GM21367 (cell line): Measurements from ENCODE around the gene DNAH7.
A peak's percentile ranks its signal among the peaks of the same experiment; 100 is the strongest.

Experiments used
- ATAC-seq: cut with Tn5 transposase; IDR thresholded peaks from one replicate; pipeline ENCODE4 v1.9.1; 2021; ENCODE audit not compliant: unreplicated experiment

Gene DNAH7

DNA sequence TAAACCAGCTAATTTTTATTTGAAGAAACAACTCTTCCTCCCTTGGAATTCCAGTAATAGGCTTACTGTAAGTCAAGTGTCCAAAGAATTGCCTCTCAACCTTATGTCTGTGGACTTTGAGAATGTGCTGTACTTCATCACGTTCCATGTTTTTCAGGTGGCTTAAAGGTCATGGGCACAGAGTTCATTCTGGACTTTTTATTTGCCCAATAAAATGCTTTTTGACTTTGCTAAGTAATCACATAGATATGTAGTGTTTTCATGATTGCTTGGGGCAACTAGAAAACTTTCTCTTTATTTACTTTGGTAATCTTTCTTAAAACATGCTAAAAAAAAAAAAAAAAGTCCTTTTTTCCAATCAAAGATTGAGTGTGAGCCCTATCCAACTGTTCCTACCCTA is 10.4 kb upstream of the DNAH7 start:
- no peak for ATAC-seq

DNA sequence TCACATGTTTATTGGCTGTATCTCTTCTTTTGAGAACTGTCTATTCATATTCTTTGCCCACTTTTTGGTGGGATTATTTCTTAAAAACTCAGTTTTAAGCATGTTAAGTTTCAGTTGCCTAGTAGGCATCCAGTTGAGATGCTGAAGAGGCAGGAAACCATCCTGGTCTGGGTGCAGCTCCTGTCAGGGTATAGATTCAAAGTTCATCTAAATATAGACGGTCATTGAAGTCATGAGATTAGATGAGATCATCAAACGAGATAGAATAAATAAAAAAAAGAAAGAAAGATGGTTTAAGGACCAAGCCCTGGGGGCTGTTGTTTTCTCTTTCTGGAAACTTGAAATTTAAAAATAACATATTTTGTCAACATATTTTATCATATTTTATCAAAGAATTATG is 9.2 kb upstream of the DNAH7 start:
- ATAC-seq = no peak

- no peak for ATAC-seq
These were observed 8.3 kb upstream of the DNAH7 start for GRCh38 chr2:196076778-196077568.

GRCh38 chr2:196075196-196075595 is 6.6 kb upstream of the DNAH7 start:
- no peak for ATAC-seq

- no peak for ATAC-seq
These were observed 6.0 kb upstream of the DNAH7 start for GRCh38 chr2:196074631-196075030.

DNA sequence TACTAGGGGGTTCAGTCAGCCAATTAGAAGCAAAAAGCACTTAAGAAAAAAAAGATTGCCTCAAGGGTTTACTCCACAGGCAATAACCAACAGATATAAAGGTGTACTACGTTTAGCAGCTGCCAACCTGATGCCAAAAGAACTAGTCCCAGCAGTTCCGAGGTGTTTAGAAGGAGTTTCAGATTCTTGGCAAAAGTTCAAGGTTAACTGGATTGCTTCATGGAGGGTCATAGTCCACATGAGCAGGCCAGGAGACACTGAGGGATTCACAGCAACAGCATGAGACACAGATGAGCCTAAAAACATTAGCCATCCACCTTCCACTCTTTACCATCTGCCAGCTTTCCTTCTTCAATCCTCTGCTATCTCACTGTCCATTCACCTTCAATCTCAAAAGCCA is 4.9 kb upstream of the DNAH7 start:
- no peak for ATAC-seq

DNA sequence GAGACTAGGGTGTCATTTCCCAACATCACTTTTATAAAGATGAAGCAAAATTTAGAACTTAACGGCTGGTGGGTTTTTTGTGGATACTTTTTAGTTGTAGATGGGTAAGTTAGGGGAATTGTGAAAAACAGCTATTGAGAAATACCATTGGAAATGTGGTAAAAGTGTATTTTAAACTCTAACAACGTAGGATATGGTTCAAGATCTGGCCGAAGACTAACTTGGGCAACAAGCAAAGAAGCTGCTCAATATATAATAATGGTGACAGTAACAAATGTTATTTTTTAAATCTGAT is 1.6 kb downstream of the DNAH7 start:
- ATAC-seq = no peak

- ATAC-seq = no peak
These were observed 2.1 kb downstream of the DNAH7 start for GRCh38 chr2:196066291-196067087.

GRCh38 chr2:196063773-196064172 is 4.9 kb downstream of the DNAH7 start:
- no peak for ATAC-seq

- ATAC-seq = no peak
These were observed 9.1 kb downstream of the DNAH7 start for GRCh38 chr2:196059491-196059960.

DNA sequence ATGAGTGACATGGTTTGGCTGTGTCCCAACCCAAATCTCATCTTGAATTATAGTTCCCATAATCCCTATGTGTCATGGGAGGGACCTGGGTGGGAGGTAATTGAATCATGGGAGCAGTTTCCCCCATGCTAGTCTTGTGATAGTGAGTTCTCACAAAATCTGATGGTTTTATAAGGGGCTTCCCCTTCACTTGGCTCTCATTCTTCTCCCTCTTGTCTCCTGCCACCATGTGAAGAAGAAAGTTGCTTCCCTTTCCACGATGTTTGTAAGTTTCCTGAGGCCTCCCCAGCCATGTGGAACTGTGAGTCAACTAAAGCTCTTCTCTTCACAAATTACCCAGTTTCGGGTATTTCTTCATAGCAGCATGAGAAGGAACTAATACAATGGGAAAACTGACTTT is 14.0 kb downstream of the DNAH7 start:
- no peak for ATAC-seq

GRCh38 chr2:196046123-196046917 is 22.3 kb downstream of the DNAH7 start:
- ATAC-seq = peak; percentile 55

DNA sequence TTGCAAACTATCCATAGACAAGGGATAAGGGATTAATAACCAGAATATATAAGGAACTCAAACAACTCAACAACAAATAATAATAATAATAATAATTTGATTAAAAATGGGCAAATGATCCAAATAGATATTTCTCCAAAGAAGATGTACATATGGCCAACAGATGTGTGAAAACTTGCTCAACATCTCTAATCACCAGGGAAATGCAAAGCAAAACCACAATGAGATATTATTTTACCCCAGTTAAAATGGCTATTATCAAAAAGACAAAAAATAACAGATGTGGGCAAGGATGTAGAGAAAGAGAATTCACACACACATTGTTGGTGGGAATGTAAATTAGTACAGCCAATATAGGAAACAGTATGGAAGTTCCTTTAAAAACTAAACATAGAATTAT is 26.9 kb downstream of the DNAH7 start:
- ATAC-seq = no peak

GRCh38 chr2:196040218-196040617 is 28.4 kb downstream of the DNAH7 start:
- no peak for ATAC-seq

GRCh38 chr2:196036442-196036841 is 32.2 kb downstream of the DNAH7 start:
- ATAC-seq = no peak

- no peak for ATAC-seq
These were observed 50.6 kb downstream of the DNAH7 start for GRCh38 chr2:196018037-196018436.

DNA sequence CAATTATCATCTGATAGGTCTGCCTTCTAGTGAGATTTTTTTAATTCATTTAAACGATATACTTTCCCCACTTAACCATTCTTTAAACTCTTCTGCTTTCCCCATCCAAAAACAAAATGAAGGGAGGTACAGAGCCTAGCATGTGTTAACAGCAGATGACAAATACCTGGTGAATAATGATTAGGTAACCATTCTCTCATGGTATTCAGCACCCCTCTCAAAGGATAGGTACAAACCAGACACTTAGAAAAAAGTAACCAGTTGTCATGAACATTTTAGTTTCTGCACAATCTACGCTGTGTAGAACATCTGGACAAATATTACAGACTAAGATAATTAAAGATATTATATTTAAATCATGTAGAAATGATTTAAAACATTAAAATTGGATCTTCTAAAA is 56.3 kb downstream of the DNAH7 start:
- ATAC-seq = no peak

GRCh38 chr2:196000551-196000950 is 68.1 kb downstream of the DNAH7 start:
- no peak for ATAC-seq

DNA sequence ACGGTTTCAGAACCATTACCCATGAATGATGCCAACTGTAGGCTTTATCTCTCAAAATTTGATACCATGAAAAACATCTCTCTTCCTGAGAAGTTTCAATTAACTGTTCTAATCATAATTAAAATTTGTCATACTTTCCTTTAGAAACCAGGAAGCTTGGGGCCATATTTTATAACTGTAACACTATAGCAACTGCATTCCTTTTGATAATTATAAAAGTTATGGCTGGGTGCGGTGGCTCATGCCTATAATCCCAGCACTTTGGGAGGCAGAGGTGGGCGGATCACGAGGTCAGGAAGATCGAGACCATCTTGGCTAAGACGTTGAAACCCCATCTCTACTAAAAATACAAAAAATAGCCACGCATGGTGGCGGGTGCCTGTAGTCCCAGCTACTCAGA is 70.6 kb downstream of the DNAH7 start:
- no peak for ATAC-seq

- no peak for ATAC-seq
These were observed 73.1 kb downstream of the DNAH7 start for GRCh38 chr2:195995499-195995898.

GRCh38 chr2:195993623-195994022 is 75.0 kb downstream of the DNAH7 start:
- ATAC-seq = no peak

DNA sequence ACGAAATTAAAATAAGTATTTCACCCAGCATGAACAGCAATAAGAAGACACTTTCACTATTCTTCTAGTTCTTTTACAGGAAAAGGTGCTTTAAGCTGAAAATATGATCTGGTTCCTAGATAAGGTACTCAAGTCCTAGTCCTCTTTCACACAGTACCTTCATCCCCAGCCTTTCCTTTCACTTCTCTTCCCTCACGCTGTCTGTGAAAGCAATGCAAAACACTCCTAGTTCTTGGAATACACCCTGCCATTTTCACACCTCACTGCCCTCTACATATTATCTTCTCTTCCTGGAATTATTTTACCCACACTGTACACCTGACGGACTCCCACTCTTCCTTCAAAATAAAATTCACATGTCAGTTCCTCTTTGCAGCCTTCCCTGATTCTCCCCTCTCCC is 82.9 kb downstream of the DNAH7 start:
- no peak for ATAC-seq
